HG03135 (cell line): ENCODE data around the gene KRTAP13-2.

Experiments
- ATAC-seq: cut with Tn5 transposase; IDR thresholded peaks from one replicate; pipeline ENCODE4 v1.9.1; 2021; ENCODE audit warnings: mild to moderate bottlenecking, moderate library complexity; ENCODE audit not compliant: unreplicated experiment

KRTAP13-2 gene

DNA sequence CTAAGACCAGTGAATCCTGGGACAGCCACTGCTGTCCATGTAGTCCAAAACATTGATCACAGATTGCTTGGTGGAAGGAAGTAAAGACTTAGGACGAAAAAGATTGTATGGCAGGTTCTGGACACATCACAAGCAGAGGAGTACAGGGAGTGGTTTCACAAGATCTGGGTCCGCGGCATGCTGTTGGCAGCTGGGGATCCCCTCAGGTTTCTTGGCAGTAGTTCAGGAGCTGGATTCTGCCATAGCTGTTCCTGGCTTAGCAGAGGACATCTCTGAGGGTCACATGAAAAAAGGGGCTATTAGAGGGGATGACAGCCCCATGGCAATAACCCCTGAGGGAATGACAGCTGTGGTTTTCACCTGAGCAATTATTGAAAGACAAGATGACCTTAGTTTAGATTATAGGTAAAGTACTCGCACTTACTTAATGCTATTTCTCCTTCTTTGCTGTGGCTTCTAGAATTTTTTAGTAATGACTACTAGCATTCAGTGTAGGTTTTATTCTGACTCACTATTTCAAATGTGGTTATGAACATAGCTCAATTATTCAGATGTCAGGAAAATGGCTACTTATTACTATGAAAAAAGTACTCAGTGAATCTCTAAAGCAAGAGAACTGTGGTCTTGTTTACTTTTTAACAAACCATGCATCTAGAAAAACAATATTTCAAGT, 42.7 kb downstream of the KRTAP13-2 start:
- no peak for ATAC-seq

DNA sequence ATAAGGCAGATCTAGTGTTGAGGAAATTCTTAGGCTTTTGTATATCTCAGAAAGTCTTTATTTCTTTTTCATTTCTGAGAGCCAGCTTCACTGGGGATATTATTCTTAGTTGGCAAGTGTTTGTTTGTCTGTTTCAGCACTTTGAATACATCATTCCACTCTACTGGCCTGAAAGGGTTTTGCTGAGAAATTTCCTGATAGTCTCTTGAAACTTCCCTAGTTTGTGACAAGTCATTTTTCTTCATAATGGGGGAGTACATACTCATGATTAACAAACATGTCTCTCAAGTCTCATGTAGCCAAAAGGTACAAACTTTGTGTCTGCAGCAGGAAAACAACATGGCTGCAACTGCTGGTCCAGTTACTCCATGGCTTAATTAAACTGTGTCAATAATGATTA, 45.7 kb downstream of the KRTAP13-2 start:
- no peak for ATAC-seq
